GM20000 (cell line): Measurements from ENCODE around the gene SALL1.

Experiments used
- DNase-seq: peaks from one replicate; pipeline ENCODE4 v3.0.0; 2012; ENCODE audit warnings: low spot score
- TF ChIP-seq, protein P1 (sequence below): IDR thresholded peaks from 2 replicates; pipeline ENCODE4 v1.5.1; 2012; ENCODE audit warnings: mild to moderate bottlenecking, control low read depth; ENCODE audit errors: extremely low read depth, missing control alignments

Gene SALL1

DNA sequence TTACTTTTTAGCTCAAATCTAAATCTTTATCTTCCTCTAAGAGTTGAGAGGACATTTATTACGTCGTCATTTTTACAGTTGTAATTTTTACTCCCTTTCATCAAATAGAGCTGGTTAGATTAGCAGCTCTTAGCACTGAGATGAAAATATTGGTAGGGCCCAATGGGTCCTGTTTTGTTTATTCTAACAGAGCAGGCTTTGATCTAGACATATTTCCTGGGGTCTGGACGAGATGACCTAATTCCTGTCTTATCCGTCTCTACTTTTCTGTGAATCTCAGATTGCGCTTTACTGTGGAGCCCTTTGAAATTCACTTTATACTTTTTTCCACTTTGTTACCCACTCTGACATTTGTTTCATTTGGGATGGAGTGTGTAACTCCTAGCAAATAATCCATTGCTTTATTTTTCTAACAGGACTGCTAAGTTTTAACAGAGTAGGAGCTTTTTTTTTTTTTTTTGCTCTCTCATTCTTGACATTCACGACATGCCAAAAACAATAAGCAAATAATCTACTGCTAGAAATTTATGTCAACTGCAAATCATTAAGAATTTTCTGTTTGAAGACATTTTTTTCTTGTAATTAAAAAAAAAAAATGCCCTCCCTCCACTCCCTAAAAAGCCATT, 18.5 kb downstream of the SALL1 start:
- no peak for DNase-seq
- TF ChIP-seq, protein P1, sequence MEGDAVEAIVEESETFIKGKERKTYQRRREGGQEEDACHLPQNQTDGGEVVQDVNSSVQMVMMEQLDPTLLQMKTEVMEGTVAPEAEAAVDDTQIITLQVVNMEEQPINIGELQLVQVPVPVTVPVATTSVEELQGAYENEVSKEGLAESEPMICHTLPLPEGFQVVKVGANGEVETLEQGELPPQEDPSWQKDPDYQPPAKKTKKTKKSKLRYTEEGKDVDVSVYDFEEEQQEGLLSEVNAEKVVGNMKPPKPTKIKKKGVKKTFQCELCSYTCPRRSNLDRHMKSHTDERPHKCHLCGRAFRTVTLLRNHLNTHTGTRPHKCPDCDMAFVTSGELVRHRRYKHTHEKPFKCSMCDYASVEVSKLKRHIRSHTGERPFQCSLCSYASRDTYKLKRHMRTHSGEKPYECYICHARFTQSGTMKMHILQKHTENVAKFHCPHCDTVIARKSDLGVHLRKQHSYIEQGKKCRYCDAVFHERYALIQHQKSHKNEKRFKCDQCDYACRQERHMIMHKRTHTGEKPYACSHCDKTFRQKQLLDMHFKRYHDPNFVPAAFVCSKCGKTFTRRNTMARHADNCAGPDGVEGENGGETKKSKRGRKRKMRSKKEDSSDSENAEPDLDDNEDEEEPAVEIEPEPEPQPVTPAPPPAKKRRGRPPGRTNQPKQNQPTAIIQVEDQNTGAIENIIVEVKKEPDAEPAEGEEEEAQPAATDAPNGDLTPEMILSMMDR, result no peak

GRCh38 chr16:51131619-51132018, 19.5 kb downstream of the SALL1 start:
- TF ChIP-seq, protein P1, result no peak
- DNase-seq, result no peak

GRCh38 chr16:51129105-51129504, 22.0 kb downstream of the SALL1 start:
- no peak for DNase-seq
- TF ChIP-seq, protein P1, result no peak

- TF ChIP-seq, protein P1, result no peak
- DNase-seq, result no peak
Observed at GRCh38 chr16:51125992-51126391, 25.1 kb downstream of the SALL1 start.

DNA sequence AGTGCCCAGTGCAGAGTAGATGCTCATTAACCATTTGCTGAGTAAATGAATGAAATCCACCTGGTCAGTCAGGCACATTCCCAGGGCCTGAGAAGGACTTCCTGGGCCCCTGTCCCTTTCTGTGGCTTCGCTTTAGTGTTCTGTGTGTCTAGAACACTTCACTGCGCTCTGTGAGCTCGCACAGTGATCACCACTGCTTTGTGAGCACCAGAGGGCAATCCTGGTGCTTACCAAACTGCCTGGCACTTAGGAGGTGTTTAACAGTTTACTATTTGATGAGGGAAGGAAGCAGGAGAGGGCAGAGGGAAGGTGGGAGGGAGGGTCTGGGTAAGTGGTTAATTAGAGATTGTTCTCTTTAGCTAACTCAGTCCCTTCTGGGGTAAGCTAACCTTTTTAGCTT, 26.2 kb downstream of the SALL1 start:
- TF ChIP-seq, protein P1, result no peak
- DNase-seq, result no peak

DNA sequence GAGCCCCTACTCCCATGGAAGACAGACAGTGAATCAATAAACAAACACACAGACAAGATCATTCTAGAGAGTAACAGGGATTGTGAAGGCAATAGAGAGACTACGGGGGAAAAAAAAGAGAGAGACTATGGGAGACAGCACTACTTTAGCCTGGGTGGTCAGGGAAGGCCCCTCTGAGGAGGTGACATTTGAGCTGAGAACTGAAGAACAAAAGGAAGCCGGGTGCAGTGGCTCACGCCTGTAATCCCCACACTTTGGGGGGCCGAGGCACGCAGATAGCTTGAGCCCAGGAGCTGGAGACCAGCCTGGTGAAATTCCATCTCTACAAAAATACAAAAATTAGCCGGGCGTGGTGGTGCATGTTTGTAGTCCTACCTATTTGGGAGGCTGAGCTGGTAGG, 29.2 kb downstream of the SALL1 start:
- TF ChIP-seq, protein P1, result no peak
- DNase-seq, result no peak

GRCh38 chr16:51120730-51121347, 30.2 kb downstream of the SALL1 start:
- TF ChIP-seq, protein P1, result no peak
- no peak for DNase-seq
